A549 (cell line): ENCODE measurements around the gene XAGE2. TPM values are rescaled to one million over a fixed set of nuclear protein-coding genes. Genes with fewer than 3 reads are reported as not detected.
"Not testable (repeated sequence)": the region's sequence is repeated elsewhere in the genome, so short reads cannot be mapped to it uniquely, and the experiment has no call there.

ENCODE experiments used
- ATAC-seq, 2 experiments: fragments of 200-7000 bp in 1 of 2; fragments of >200 bp in 1 of 2; cut with Nextera tagmentation in 1 of 2; cut with Tn5 transposase in 1 of 2; 3 replicates each; pipeline versions ENCODE4 v1.8.0 to v1.9.1; 2018 to 2020; ENCODE audit warnings: mild to moderate bottlenecking in 1 of 2, moderate library complexity in 1 of 2
- CTCF ChIA-PET: fragments of 300-600 bp; sonication (Branson Sonifier 250); formaldehyde crosslinking; extraction: SDS; loops from one replicate; lab custom pipeline; 2021; ENCODE audit warnings: antibody characterized with exemption, inconsistent platforms; lab: Yijun Ruan, JAX
- POLR2A ChIA-PET: fragments of 350-600 bp; formaldehyde crosslinking; extraction: SDS; loops from one replicate; lab custom pipeline; 2021; ENCODE audit warnings: antibody characterized with exemption, inconsistent platforms; lab: Yijun Ruan, JAX
- DNase-seq, 2 experiments: peaks; one replicate each; pipeline versions ENCODE4 v3.0.0 to v3.0.0-alpha.2; 2011 to 2016; ENCODE audit warnings: low read depth in 1 of 2, low spot score in 1 of 2
- FAIRE-seq: peaks from 2 replicates; lab custom pipeline; 2011; peaks lifted over from hg19 to GRCh38; lab: Jason Lieb, UNC
- H3K27ac ChIP-seq, 2 experiments: fragments of >200 bp; sonication (Bioruptor Twin); formaldehyde crosslinking; 3 replicates each; pipeline ENCODE4 v1.5.1; 2016 to 2017
- H3K4me1 ChIP-seq: fragments of >200 bp; sonication (Bioruptor Twin); formaldehyde crosslinking; 3 replicates; pipeline ENCODE4 v1.6.1; 2016
- H3K4me2 ChIP-seq: fragments of >200 bp; sonication (Bioruptor Twin); formaldehyde crosslinking; 3 replicates; pipeline ENCODE4 v1.6.1; 2016
- H3K4me3 ChIP-seq: fragments of >200 bp; sonication (Bioruptor Twin); formaldehyde crosslinking; 3 replicates; pipeline ENCODE4 v1.5.1; 2016
- H3K9me3 ChIP-seq: fragments of >200 bp; sonication (Bioruptor Twin); formaldehyde crosslinking; 3 replicates; pipeline ENCODE4 v1.6.1; 2016
- BHLHE40 ChIP-seq: IDR thresholded peaks from 2 replicates; pipeline ENCODE4 v1.6.1; 2012; ENCODE audit warnings: low read depth, low read length, inconsistent platforms
- CBX8 ChIP-seq: fragments of 200-600 bp; sonication (generic); IDR thresholded peaks from 2 replicates; pipeline ENCODE4 v1.6.1; 2016
- CHD4 ChIP-seq: fragments of 200-600 bp; sonication (generic); IDR thresholded peaks from 2 replicates; pipeline ENCODE4 v1.6.1; 2016; ENCODE audit warnings: antibody characterized with exemption, mild to moderate bottlenecking, borderline replicate concordance
- EHF ChIP-seq: fragments of 250-450 bp; sonication (Bioruptor Pico); IDR thresholded peaks from 2 replicates; pipeline ENCODE4 v1.5.0; 2020; ENCODE audit warnings: mild to moderate bottlenecking
- FOSL2 ChIP-seq, 2 experiments: fragments of 450-650 bp in 1 of 2; fragments of >200 bp in 1 of 2; sonication (Bioruptor Twin) in 1 of 2; formaldehyde crosslinking; IDR thresholded peaks; 2 replicates each; pipeline versions ENCODE4 v1.5.0 to v1.6.1; 2016 to 2020; ENCODE audit warnings: mild to moderate bottlenecking in 1 of 2, moderate library complexity in 1 of 2
- FOXS1 ChIP-seq: fragments of 250-450 bp; sonication (Bioruptor Pico); IDR thresholded peaks from 2 replicates; pipeline ENCODE4 v1.5.0; 2020; ENCODE audit warnings: mild to moderate bottlenecking, moderate library complexity
- HEYL ChIP-seq: fragments of 250-450 bp; sonication (Bioruptor Pico); IDR thresholded peaks from 2 replicates; pipeline ENCODE4 v1.8.0; 2021; ENCODE audit warnings: mild to moderate bottlenecking, moderate library complexity
- HOXA7 ChIP-seq: fragments of 250-450 bp; sonication (Bioruptor Pico); IDR thresholded peaks from 2 replicates; pipeline ENCODE4 v1.5.0; 2020; ENCODE audit warnings: mild to moderate bottlenecking, moderate library complexity
- HOXB13 ChIP-seq: fragments of 250-450 bp; sonication (Bioruptor Pico); IDR thresholded peaks from 2 replicates; pipeline ENCODE4 v1.5.0; 2020; ENCODE audit warnings: low read depth, mild to moderate bottlenecking, moderate library complexity
- MAFK ChIP-seq: fragments of 450-650 bp; IDR thresholded peaks from 2 replicates; pipeline ENCODE4 v1.6.1; 2014; ENCODE audit not compliant: partially characterized antibody
- MAZ ChIP-seq: fragments of 150-350 bp; IDR thresholded peaks from 2 replicates; pipeline ENCODE4 v1.6.1; 2014; ENCODE audit warnings: antibody characterized with exemption, low read depth, low read length, borderline replicate concordance
- MYC ChIP-seq: IDR thresholded peaks from 2 replicates; pipeline ENCODE4 v1.6.1; 2012; ENCODE audit warnings: mild to moderate bottlenecking, inconsistent platforms, low read length, improper control_type of control experiment, borderline replicate concordance
- NR3C1 ChIP-seq: fragments of >200 bp; sonication (Bioruptor Twin); formaldehyde crosslinking; IDR thresholded peaks from 3 replicates; pipeline ENCODE4 v1.6.1; 2017
- PHF8 ChIP-seq: fragments of 200-600 bp; sonication (generic); IDR thresholded peaks from 2 replicates; pipeline ENCODE4 v1.6.1; 2016; ENCODE audit warnings: low read depth, mild to moderate bottlenecking, antibody characterized with exemption, moderate library complexity, borderline replicate concordance
- RAD21 ChIP-seq, 2 experiments: fragments of >200 bp in 1 of 2; sonication (Bioruptor Twin) in 1 of 2; formaldehyde crosslinking in 1 of 2; IDR thresholded peaks in 1 of 2; conservative IDR thresholded peaks in 1 of 2; 2 replicates in 1 of 2; 3 replicates in 1 of 2; pipeline ENCODE4 v1.6.1; 2012 to 2018; ENCODE audit warnings: inconsistent platforms in 1 of 2
- RARB ChIP-seq: fragments of 250-450 bp; sonication (Bioruptor Pico); IDR thresholded peaks from 2 replicates; pipeline ENCODE4 v1.8.0; 2021; ENCODE audit warnings: mild to moderate bottlenecking, moderate library complexity
- RCOR1 ChIP-seq: fragments of 150-350 bp; IDR thresholded peaks from 2 replicates; pipeline ENCODE4 v1.6.1; 2014; ENCODE audit warnings: antibody characterized with exemption, low read length, low read depth
- SMC3 ChIP-seq: fragments of >200 bp; sonication (Bioruptor Twin); formaldehyde crosslinking; IDR thresholded peaks from 3 replicates; pipeline ENCODE4 v1.6.1; 2018; ENCODE audit warnings: inconsistent platforms
- WGBS: methylation state at CpG from one replicate; pipeline ENCODE4 v1.1.6; 2017; ENCODE audit errors: missing lambda C conversion rate; 5-methylcytosine and 5-hydroxymethylcytosine counted together
- polyA plus RNA-seq, 4 experiments: library from polyadenylated mRNA; depleted of rRNA in 3 of 4; stranded (reverse); fragments of >200 nt; fragmentation: RNase III in 1 of 4; extraction: RNeasy Plus Mini Kit Qiagen cat#74134 plus additional on column Dnase treatment in 1 of 4; gene quantifications; 2 replicates in 3 of 4; 3 replicates in 1 of 4; pipeline ENCODE4 v1.2.3, GENCODE V29; 2011 to 2017
- TF ChIP-seq, protein P1 (sequence below): fragments of >200 bp; sonication (Bioruptor Twin); formaldehyde crosslinking; IDR thresholded peaks from 3 replicates; pipeline ENCODE4 v1.5.1; 2016
- TF ChIP-seq, protein P2 (sequence below): fragments of 200-600 bp; sonication (generic); IDR thresholded peaks from 2 replicates; pipeline ENCODE4 v1.6.1; 2016; ENCODE audit warnings: antibody characterized with exemption, mild to moderate bottlenecking, moderate library complexity
- TF ChIP-seq, protein P3 (sequence below): fragments of 250-450 bp; sonication (Bioruptor Pico); IDR thresholded peaks from 2 replicates; pipeline ENCODE4 v1.5.0; 2021; ENCODE audit warnings: mild to moderate bottlenecking, moderate library complexity, borderline replicate concordance

Gene XAGE2
- polyA plus RNA-seq, 2 of the 4 experiments (the other 2 are of a cell fraction) = not detected

DNA sequence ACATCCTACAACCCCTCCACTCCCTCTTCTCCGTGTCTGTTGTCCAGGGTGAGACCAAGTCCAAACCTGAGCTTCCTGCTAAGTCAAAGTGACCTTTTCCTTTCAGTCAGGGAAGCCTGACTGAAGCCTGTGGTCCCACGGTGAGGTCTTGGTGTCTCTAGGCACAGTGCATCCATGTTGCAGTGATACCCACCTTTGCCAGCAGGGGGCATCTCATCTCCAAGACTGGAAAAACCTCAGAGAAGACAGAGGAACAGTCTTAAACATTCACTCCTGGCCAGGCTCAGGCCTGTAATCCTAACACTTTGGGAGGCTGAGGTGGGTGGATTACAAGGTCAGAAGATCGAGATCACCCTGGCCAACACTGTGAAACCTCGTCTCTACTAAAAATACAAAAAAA lies 23.4 kb upstream of the XAGE2 start:
- 13% methylated on average over 3 of the region's 4 CpGs for WGBS
- CTCF ChIA-PET = interaction anchor here (0.6 to 2.0 kb wide), 5 partner anchors 8 to 1767 kb away, joined by 3 to 9 read pairs (median 4); no protein-coding TSS in a partner anchor
- H3K9me3 ChIP-seq, H3K4me2 ChIP-seq, FAIRE-seq, H3K4me1 ChIP-seq, POLR2A ChIA-PET, H3K4me3 ChIP-seq, H3K27ac ChIP-seq: not testable (repeated sequence)
- DNase-seq (peak in 1 of 2 experiments; percentile 37), ATAC-seq (peak; percentile 39 to 84; a peak in 3 of 6 replicates)
- TF ChIP-seq, protein P1, sequence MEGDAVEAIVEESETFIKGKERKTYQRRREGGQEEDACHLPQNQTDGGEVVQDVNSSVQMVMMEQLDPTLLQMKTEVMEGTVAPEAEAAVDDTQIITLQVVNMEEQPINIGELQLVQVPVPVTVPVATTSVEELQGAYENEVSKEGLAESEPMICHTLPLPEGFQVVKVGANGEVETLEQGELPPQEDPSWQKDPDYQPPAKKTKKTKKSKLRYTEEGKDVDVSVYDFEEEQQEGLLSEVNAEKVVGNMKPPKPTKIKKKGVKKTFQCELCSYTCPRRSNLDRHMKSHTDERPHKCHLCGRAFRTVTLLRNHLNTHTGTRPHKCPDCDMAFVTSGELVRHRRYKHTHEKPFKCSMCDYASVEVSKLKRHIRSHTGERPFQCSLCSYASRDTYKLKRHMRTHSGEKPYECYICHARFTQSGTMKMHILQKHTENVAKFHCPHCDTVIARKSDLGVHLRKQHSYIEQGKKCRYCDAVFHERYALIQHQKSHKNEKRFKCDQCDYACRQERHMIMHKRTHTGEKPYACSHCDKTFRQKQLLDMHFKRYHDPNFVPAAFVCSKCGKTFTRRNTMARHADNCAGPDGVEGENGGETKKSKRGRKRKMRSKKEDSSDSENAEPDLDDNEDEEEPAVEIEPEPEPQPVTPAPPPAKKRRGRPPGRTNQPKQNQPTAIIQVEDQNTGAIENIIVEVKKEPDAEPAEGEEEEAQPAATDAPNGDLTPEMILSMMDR = 0 out of 3 replicates have a peak, but pooled peaks have one; percentile 11
- peak in 1 of 2 experiments; percentile 49; a peak in 2 of 5 replicates for TF ChIP-seq RAD21 (conservative IDR thresholded peaks at IDR 0.05 in 1 of 2, IDR thresholded peaks at IDR 0.05 in 1 of 2)

DNA sequence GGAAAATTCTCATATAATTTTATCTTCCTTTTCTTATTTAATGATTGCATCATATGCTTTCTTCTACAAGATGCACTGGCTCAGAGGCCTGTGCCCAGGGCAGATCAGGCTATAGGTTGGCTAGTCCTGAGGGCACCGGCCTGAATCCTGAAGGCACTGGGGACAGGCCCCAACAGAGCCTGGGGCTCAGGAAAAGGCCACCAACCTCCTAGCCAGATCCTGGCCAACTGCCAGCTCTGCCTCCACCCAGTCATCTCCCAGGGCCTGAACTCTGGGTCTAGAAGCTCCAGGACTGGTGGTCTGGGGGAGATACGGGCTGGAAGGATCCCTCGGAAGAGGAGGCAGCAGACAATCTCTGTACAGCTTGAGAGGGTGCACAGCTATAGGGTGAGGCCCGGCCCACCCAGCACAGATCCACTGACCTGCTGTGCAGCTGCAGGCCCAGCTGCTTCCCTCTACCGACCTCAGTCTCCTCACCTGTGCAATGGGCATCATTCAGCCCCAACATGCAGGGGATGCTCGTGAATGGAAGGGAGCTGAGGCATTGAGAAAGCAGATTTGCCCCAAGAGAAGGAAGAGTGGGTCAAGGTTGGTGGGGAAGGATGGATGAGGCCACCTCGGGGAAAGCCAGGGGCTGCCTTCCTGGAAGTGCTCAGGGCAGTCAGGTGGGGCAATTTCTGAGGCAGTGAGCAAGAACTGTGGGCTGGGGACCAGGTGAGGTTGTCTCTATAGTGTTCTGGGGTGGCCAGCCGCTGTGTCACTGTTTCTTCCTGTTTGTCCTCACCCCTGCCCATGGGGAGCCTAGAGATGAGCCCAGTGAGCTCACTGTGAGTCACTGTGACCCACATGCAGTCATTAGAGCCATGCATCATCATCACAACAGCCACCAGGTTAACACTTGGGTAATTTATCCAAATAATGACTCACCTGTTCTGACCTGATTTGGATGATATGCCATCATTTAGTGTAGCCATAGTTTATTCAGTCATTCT lies 22.4 kb upstream of the XAGE2 start:
- WGBS = 19% methylated on average over 5 of the region's 8 CpGs
- H3K9me3 ChIP-seq = no peaks in the 10 kb centered on the region
- FAIRE-seq (no peak), DNase-seq (peak in 1 of 2 experiments; percentile 16), ATAC-seq (0 out of 6 replicates have a peak, but pooled peaks of 1 of the 2 experiments have one; percentile 66)
- CTCF ChIA-PET = interaction anchor here (0.6 to 2.0 kb wide), 5 partner anchors 7 to 1768 kb away, joined by 3 to 9 read pairs (median 4); no protein-coding TSS in a partner anchor
- POLR2A ChIA-PET = no interaction called here
- no peak overlapping the region for H3K4me2 ChIP-seq
- H3K4me3 ChIP-seq = no peak overlapping the region
- no peaks in the 10 kb centered on the region for H3K4me1 ChIP-seq
- TF ChIP-seq PHF8 (no peak), MAFK (no peak), CHD4 (no peak), CBX8 (no peak), HOXB13 (CRISPR knock-in tag) (no peak), MYC (no peak), NR3C1 (no peak), FOSL2 (IDR thresholded peaks at IDR 0.05) (no peak), FOSL2 (CRISPR knock-in tag; IDR thresholded peaks at IDR 0.05) (no peak), MAZ (no peak), RCOR1 (no peak), EHF (CRISPR knock-in tag) (no peak), RARB (no peak), FOXS1 (CRISPR knock-in tag) (no peak), HOXA7 (CRISPR knock-in tag) (no peak), SMC3 (no peak), BHLHE40 (no peak), HEYL (CRISPR knock-in tag) (no peak)
- TF ChIP-seq, protein P2, sequence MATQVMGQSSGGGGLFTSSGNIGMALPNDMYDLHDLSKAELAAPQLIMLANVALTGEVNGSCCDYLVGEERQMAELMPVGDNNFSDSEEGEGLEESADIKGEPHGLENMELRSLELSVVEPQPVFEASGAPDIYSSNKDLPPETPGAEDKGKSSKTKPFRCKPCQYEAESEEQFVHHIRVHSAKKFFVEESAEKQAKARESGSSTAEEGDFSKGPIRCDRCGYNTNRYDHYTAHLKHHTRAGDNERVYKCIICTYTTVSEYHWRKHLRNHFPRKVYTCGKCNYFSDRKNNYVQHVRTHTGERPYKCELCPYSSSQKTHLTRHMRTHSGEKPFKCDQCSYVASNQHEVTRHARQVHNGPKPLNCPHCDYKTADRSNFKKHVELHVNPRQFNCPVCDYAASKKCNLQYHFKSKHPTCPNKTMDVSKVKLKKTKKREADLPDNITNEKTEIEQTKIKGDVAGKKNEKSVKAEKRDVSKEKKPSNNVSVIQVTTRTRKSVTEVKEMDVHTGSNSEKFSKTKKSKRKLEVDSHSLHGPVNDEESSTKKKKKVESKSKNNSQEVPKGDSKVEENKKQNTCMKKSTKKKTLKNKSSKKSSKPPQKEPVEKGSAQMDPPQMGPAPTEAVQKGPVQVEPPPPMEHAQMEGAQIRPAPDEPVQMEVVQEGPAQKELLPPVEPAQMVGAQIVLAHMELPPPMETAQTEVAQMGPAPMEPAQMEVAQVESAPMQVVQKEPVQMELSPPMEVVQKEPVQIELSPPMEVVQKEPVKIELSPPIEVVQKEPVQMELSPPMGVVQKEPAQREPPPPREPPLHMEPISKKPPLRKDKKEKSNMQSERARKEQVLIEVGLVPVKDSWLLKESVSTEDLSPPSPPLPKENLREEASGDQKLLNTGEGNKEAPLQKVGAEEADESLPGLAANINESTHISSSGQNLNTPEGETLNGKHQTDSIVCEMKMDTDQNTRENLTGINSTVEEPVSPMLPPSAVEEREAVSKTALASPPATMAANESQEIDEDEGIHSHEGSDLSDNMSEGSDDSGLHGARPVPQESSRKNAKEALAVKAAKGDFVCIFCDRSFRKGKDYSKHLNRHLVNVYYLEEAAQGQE = no peak
- TF ChIP-seq, protein P3, sequence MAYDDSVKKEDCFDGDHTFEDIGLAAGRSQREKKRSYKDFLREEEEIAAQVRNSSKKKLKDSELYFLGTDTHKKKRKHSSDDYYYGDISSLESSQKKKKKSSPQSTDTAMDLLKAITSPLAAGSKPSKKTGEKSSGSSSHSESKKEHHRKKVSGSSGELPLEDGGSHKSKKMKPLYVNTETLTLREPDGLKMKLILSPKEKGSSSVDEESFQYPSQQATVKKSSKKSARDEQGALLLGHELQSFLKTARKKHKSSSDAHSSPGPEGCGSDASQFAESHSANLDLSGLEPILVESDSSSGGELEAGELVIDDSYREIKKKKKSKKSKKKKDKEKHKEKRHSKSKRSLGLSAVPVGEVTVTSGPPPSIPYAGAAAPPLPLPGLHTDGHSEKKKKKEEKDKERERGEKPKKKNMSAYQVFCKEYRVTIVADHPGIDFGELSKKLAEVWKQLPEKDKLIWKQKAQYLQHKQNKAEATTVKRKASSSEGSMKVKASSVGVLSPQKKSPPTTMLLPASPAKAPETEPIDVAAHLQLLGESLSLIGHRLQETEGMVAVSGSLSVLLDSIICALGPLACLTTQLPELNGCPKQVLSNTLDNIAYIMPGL (CRISPR knock-in tag) = no peak
- no peak overlapping the region for H3K27ac ChIP-seq
